HG03460 (cell line): ENCODE measurements around the gene CPSF4.
"Not testable (repeated sequence)": the region's sequence is repeated elsewhere in the genome, so short reads cannot be mapped to it uniquely, and the experiment has no call there.

Source experiments
- ATAC-seq: cut with Tn5 transposase; IDR thresholded peaks from one replicate; pipeline ENCODE4 v1.9.1; 2021; ENCODE audit not compliant: unreplicated experiment

Gene CPSF4

DNA sequence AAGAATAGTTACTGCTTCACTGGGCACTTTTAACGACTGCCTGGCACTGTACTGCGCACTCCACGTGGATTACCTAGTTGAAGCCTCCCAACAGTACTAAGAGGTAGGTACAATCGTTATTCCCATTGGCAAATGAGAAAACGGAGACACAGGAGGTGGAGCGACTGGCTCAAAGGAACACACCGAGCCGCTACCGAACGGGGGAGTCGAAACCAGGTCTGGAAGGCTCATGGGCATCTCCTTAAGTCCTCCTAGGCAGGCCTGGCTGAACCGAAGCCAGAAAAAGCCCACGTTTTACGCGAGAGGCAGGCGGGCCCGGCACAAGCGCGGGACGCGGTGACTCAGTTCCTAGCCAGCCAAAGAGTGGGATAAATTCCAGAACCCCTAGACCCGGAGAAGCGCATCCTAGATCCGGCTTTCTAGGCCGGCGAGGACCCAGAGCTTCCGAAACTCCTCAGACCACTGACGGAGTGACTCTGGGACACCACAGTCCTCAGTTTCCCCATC is 30.8 kb upstream of the CPSF4 start:
- no peak for ATAC-seq

- peak; percentile 71 for ATAC-seq
Measured at GRCh38 chr7:99408379-99409191, 30.2 kb upstream of the CPSF4 start, which contains the start of the genes BUD31 and PDAP1. BUD31 (plus strand) TSS chr7:99408969; CDS start chr7:99411093, 2,124 bp downstream. PDAP1 (minus strand) TSS chr7:99408597; CDS start chr7:99408548, 49 bp downstream.

DNA sequence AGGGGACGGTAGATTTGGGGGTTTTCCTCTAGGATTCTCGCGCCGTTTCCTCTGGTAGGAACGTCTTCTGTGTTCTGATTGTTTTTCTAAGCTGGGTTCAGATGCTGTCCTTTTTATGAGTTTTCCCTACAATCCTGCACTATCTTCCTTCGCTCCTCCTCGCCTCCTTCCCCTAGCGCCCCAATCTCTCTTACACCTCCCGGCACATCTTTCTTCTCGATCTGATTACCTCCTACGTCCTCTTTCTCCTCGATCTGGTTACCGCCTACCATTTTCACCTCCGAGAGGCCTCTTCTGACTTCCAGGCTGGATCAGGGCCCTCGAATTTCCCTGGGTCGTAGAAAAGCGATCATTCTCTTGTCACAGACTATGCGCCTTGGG is 29.6 kb upstream of the CPSF4 start:
- no peak for ATAC-seq

DNA sequence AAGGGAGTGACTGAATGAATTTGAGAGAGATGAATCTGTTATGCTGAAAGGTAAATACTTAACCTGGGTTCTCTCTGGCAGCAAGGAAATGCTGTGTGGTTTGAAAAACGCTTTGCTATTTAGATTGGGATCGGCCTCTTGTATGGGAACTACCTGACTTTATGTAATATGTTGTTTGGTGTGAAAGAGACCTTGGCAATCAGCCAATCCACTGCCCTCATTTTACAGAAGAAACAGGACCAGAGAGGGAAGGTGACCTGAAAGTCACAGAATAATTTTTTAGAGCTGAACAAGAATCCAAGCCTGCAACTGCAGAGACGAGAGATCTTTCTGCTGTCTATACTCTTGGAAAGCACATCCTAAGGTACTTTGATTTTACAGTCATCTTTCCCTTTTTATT is 28.9 kb upstream of the CPSF4 start:
- no peak for ATAC-seq

- ATAC-seq, result no peak
Measured at GRCh38 chr7:99410635-99411034, 28.1 kb upstream of the CPSF4 start.

GRCh38 chr7:99415513-99416127 is 23.1 kb upstream of the CPSF4 start:
- ATAC-seq, result not testable (repeated sequence)

DNA sequence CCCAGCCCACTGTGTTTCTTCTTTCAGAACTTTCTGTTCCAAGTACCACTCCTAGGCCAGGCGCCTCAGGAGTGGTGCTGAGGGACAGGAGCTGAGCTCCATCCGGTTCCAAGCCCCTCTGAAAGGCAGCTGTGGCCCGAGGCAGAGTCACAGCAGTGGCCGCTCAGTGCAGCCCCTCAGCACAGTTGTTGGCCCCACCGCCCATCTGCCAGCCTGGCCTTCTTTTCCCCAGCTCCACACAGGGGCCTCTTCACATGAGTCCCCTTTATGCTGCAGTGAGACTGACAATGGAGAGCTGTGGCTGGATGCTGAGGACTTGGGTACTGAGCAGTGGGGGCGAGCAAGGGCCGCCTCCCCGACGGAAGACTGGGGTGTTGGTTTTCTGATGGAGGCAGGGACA is 20.5 kb upstream of the CPSF4 start:
- ATAC-seq, result no peak

DNA sequence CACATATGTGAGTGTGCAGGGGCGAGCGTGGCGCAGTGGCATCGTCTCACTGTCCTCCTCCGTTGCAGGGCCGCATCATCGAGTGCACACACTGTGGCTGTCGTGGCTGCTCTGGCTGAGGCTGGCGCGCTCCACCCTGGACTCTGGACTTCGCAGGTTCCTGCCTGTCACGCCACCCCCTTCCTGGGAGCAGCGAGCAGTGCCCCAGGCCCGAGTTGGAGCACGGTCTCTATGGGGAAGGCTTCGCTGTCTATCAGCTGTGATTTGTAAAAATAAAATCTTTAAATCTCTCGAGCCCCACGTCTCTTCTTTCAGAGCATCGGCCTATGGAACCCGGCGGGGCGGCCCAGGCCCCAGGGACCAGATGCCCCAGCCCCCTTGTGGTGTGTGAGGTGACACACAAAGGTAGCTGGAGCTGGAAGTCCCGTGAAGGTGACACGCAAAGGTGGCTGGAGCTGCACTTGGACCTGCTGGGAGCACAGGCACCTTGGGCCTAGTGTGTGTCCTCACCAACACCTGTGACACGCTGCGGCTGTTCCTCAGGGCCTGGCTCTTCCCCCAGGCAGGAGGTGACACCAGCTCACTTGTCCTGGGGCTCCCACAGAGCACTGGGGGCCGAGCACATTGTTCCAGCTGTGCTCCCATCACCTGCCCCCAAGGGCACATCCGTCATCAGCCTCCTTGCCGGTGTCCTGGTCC is 19.3 kb upstream of the CPSF4 start:
- ATAC-seq, result no peak

- ATAC-seq, result no peak
Measured at GRCh38 chr7:99420213-99420612, 18.5 kb upstream of the CPSF4 start.

DNA sequence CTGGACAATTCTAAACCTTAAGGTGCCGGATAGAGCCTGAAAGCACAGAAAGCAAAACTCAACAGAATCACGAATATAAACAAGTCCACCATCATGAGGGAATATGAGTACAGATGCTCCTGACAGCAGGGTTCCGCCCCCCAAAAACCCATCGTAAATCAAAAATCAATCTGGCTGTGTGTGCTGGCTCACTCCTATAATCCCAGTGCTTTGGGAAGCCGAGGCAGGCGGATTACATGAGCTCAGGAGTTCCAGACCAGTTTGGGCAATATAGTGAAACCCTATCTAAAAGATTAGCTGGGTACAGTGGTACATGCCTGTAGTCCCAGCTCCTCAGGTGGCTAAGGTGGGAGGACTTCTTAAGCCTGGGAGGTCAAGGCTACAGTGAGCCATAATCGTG is 17.8 kb upstream of the CPSF4 start:
- ATAC-seq, result no peak

- no peak for ATAC-seq
Measured at GRCh38 chr7:99422186-99422585, 16.6 kb upstream of the CPSF4 start.

DNA sequence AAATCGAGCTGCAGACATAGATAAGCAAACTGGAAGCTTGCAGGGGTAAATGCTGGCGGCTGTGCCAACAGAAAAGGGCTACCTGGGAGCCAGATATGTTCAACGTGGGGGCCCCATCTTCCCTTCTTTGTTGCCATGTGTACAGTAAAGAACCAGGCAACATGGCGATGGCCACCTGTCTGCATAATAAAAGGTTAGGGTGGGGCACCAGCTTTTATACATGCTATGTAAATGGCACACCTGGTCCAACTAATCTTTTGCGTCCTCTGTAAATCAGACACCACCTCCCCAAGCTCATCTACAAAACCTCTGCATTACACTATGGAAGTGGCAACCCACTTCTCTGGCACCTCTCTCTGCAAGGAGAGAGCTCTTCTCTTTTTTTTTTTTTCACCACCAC is 16.1 kb upstream of the CPSF4 start:
- no peak for ATAC-seq

DNA sequence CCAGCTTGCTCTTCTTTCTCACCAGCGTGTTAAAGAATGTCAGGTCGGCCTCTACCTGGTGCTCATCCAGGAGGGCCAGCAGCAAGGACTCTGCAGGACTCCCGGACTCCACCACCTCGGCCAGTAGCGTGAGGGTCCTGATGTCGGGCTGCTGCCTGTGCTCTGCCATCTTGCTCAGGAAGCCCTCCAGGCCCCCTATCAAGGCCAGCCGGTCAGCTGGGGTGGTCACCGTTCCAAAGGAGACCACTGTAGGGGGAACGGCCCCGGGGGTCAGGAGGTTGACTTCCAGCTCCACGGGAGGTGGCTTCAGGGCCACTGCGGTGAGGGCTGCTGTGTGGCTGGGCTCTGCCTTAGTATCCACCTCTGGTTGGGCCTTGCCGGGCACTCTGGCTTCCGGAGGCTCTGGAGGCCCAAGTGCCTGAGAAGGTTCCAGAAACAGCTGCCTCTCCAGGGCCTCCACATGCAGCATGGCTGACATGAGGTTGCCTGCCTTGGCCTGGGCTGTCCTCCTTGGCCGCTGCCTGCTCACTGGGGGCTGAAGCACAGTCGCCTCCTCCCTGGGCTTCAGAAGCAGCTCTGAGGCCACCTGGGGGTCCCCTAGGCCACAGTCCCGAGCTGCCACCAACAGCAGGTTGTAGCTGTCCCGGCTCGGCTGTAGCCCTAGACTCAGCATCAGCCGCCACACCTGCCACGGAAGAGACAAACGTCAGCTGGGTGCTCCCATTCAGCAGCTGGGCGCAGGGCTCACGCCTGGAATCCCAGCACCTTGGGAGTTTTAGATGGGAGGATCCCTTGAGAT is 13.6 kb upstream of the CPSF4 start:
- ATAC-seq, result no peak

DNA sequence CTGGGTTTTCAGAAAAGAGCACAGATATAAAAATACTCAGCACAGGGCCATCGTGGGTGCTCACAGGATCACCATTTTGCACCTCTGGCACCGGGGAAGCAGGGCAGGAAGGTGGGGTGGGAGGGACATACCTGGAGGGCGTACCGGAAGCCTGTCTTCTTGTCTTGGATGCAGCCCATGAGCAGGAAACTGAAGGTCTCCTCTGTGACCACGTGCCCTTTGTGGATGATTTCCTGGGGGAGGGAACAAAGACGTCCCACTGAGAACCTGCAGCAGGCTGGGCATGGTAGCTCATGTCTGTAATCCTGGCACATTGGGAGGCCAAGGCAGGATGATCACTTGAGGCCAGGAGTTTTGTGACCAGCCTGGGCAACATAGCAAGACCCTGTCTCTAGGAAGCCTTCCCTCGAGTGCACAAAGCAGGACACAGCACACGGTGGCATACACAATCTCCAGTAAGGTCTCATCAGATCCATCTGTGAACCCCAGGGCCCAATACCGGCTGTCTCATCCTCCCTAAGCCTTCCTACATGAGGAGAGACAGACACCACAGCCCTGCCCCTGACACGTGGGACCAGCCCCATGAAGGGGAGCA is 9.7 kb upstream of the CPSF4 start:
- ATAC-seq, result no peak

- ATAC-seq, result no peak
Measured at GRCh38 chr7:99429756-99430155, 9.0 kb upstream of the CPSF4 start.

- ATAC-seq, result not testable (repeated sequence)
Measured at GRCh38 chr7:99431756-99432540, 6.8 kb upstream of the CPSF4 start.

- no peak for ATAC-seq
Measured at GRCh38 chr7:99433158-99433557, 5.6 kb upstream of the CPSF4 start.

- peak; percentile 5 for ATAC-seq
Measured at GRCh38 chr7:99437946-99438572, 684 bp upstream of the CPSF4 start.

DNA sequence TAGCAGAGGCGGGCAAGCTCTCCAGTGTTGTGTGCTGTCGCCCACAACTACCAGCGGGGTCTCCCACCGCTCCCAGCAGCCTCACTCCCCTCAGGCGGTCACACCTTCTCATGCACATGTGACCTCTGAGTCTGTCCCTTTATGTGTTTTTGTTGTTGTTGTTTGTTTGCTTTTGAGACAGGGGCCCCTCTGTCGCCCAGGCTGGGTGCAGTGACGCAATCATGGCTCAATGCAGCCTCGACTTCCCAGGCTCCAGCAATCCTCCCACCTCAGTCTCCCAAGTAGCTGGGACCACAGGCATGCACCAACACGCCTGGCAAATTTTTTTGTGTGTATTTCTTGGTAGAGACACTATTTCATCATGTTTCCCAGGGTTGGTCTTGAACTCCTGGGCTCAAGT is 1.5 kb downstream of the CPSF4 start:
- ATAC-seq, result no peak
